Mammary epithelial cell (primary cell): Measurements from ENCODE around the gene ZBTB12.

Source experiments
- CTCF ChIP-seq, 2 donors: IDR thresholded peaks in 1 of 2; conservative IDR thresholded peaks in 1 of 2; 2 replicates each; pipeline ENCODE4 v1.5.1; 2011 to 2012; ENCODE audit warnings: inconsistent platforms in 2 of 2, low read length in 2 of 2, mild to moderate bottlenecking in 2 of 2, control low read depth in 1 of 2, low read depth in 1 of 2; ENCODE audit not compliant: insufficient read depth in 1 of 2; ENCODE audit errors: extremely low read depth in 1 of 2
- EZH2 ChIP-seq: IDR thresholded peaks from 2 replicates; pipeline ENCODE4 v1.6.1; 2012; ENCODE audit warnings: low read length, inconsistent platforms, borderline replicate concordance

GRCh38 chr6:31935823-31936222 is 33.9 kb upstream of the ZBTB12 start:
- no peak for TF ChIP-seq CTCF (conservative IDR thresholded peaks at IDR 0.05 in 1 of 2, IDR thresholded peaks at IDR 0.05 in 1 of 2; ENCODE audit: extremely low read depth in 1 of 2, insufficient read depth in 1 of 2, low read depth in 1 of 2, low read length in 2 of 2)
- TF ChIP-seq EZH2: no peak
